NCI-H2081 treated with DMSO at 0.1 percent for 48 hours (cell line): ENCODE measurements around the gene CAMK2N1.
A peak's percentile ranks its signal among the peaks of the same experiment; 100 is the strongest.
"Not testable (repeated sequence)": the region's sequence is repeated elsewhere in the genome, so short reads cannot be mapped to it uniquely, and the experiment has no call there.

Source experiments
- DNase-seq: peaks from one replicate; lab custom pipeline; 2025; lab: John Stamatoyannopoulos, UW

CAMK2N1 gene

DNA sequence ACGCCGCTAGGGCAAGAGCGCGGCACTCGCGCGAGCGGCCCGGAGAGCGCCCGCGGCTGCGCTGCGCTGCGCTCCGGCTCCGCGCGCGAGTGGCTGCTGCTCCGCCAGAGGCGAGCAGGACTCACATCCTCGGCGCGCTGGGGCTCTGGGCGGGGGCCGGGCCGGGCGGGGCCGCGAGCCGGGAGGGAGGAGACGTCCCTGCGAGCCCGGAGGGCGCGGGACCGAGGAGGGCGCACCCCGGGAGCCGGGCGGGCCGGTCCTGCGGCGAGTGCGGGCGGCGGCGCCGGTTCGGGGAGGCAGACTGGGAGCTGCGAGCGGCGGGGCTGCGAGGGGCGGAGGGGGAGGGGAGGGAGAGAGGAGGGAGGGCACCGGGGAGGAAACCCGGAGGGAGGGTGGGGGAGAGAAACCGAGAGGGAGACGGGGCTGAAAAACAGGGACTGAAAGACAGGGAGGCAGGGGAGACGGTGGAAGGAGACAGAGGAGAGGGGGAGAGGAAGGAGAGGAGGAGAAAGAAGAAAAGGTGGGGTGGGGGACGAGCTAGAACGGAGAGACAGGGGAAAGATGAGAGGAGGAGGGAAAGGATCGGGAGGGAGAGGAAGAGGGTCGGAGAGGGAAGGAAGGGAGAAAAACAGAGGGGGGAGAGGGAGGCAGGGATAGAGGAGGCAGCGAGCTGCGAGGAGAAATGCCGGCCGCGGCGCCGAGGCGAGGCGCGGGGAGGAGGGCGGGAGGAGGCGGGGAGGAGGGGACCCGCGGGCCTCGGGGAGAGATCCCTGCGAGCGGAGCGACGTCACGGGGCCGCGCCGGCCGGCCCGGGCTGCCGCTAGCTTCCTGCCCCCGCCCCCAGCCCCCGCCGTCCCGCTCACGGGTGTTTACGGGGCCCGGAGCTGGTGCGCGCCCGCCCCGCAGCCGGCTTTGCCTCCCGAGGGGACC, at the start of gene CAMK2N1:
Gene CAMK2N1, minus strand, starts transcription at position 684 of the 930 bp plus-strand sequence. CDS start 831 bp downstream, outside the sequence.
- DNase-seq = no peak

GRCh38 chr1:20534659-20535417, 48.8 kb upstream of the CAMK2N1 start:
- DNase-seq = no peak

DNA sequence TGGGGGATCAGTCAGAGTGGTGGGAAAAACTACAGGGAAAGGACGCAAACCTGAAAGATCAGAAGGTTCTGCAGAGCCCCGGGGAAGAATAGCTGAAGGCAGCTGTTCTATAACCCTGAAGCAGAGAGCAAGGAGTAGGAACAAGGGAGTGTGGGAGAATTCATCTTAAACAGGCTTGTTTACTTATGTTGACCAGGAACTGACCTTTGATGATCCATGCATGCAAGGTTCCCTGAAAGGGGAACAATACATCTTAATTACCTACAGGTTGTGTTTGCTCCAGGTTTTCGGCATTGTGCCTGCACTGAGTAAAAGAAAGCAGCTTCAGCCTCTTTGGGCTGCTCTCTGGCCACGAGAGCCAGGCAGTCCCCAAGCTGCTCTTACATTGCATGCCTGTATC, 47.6 kb upstream of the CAMK2N1 start:
- DNase-seq = no peak

DNA sequence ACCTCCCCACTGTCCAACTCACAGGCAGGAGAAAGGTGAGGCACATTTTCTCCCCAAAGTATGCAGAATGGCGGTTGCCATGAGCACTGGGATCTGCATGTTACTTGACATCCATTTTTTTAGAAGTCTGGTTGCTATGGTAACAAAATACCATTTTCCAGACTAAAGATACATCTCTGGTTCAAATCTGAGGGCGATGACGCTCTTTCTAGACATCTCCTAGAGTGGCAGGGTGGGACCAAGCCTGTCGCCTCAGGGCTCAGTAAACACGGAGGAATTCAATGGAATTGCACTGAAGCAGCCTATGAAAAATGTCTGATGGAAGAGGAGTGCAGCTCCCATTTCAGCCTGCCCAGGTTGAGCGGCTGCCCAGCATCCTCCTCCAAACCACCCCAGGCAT, 44.9 kb upstream of the CAMK2N1 start:
- DNase-seq = no peak

DNA sequence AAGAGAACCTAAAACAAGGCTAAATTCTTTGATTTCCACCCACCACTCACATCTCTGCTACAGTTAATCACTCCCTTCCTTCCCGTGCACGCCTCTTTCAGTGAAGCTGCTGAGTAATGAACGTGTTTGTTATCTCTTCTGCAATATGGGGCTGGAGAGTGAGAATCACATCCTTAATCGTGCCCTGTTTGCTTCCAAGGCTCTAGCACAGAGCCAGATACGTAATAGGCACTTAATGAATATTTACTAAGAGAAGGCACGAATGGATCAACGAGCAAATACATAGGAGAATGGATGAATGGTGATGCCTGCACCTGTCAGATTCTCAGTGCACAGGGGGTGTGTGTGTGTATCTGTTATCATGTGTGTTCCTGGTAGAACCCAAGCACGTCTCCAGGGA, 44.3 kb upstream of the CAMK2N1 start:
- no peak for DNase-seq

GRCh38 chr1:20528221-20528620, 42.2 kb upstream of the CAMK2N1 start:
- DNase-seq = no peak

DNA sequence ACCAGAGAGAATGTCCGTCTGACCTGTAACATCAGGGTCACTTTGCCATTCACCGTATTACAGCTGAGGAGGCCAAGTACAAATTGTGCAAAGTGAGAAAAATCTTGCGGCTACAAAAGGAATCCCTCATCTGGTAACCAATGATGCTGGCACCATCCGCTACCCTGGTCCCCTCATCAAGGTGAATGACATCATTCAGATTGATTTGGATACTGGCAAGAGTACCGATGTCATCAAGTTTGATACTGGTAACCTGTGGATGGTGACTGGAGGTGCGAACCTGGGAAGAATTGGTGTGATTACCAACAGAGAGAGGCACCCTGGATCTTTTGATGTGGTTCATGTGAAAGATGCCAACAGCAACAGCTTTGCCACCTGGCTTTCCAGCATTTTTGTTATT, 40.3 kb upstream of the CAMK2N1 start:
- DNase-seq = no peak

DNA sequence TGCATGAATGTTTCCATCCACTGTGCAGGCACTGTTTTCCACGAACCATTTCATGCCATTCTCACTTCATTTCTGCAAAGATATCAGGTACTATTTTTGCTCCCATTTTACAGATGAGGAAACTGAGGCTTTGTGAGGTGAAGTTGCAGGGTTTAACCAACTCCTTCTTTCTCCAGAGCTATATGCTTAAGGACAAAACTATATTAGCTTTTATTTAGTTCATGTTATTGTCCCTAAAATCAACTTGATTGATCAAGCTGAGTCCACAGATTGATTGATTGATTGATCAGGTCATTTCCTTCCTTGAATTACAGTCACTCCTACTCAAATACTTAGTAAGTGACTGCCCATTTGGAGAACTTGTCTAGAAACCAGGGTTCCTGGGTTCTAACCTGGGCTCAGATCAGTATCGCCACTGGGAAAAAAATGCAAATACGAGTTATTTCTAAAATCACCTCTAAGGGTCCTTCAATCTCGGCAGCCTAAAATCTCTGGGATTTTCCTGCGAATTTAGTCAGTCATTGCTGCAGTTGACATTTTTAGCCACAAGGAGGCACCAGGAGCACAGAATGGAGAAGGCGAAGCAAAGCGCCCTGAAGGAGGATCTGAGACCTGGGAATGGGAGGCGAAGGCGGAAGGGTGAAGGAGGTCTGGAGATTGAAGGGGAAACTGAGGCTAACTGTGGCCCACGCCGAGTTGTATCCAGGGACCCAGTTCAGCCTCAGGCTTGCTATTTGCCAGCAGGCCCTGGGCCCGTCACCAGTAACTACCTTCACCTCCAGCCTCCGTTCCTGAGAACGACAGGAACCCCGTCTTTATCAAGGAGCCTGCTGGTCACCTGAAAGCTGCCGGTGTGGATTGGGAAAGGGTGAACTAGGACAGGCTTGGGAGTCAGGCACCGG, 36.2 kb upstream of the CAMK2N1 start:
- DNase-seq = peak; percentile 6

GRCh38 chr1:20519609-20520262, 33.7 kb upstream of the CAMK2N1 start:
- not testable (repeated sequence) for DNase-seq

- no peak for DNase-seq
These were observed 25.8 kb upstream of the CAMK2N1 start for GRCh38 chr1:20511518-20512428.

DNA sequence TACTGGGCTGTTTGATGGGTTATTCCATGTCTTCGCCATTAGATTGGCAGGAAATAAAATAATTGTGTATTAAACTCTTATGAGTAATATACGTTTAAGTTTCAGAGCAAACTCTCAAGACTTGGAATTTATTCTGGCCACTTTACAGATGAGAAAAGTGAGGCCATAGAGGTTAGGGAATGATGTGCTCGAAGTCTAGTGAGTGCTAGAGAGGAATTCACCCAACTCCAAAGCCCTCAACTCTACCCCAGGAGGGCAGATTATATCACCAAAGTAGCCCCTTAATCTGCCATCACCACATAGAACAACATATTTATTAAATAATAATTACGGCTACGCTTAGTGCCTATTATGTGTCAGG, 22.4 kb upstream of the CAMK2N1 start:
- no peak for DNase-seq

- DNase-seq = peak; percentile 59
These were observed 21.8 kb upstream of the CAMK2N1 start, which contains the start of gene MUL1 for GRCh38 chr1:20507564-20508410. Gene MUL1, minus strand, starts transcription at chr1:20508151. Its CDS starts 127 bp downstream, at chr1:20508024.

GRCh38 chr1:20507248-20507563, 21.2 kb upstream of the CAMK2N1 start:
- no peak for DNase-seq

DNA sequence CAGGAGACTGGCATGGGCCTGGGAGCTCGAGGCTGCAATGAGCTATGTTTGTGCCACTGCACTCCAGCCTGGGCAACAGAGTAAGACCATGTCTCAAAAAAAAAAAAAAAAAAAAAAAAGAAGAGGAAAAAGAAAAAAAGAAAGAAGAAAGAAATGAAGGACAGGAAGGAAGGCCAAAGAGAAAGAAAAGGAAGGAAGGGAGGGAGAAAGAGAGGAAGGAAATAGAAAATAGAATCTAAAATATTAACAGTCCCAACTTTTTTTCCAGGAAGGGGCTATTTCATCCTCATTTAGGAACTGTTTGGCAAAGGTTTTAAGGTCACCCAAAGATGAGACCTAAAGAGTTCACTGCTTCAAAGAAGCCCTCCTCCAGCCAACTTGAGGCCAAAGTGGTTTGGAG, 19.5 kb upstream of the CAMK2N1 start:
- DNase-seq = no peak

DNA sequence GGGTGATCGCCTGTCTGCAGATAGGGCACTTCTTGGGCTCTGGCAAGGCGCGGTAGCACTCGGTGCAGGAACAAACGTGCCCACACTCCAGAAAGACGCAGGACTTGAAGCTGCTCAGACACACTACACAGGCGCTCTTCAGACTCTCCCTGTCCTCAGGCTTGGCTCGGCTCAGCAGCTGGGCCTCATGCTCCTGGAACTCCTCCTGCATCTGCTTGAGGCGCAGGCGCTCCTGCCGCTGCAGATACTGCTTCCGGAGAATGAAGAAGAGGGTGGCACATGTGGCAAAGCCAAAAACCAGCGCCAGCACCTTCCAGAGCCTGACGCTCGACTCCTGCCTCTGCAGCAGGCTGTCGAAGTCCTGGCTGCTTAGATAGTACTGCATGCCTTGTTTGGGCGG, 14.7 kb upstream of the CAMK2N1 start:
- DNase-seq = no peak

GRCh38 chr1:20499718-20500117, 13.7 kb upstream of the CAMK2N1 start:
- no peak for DNase-seq

DNA sequence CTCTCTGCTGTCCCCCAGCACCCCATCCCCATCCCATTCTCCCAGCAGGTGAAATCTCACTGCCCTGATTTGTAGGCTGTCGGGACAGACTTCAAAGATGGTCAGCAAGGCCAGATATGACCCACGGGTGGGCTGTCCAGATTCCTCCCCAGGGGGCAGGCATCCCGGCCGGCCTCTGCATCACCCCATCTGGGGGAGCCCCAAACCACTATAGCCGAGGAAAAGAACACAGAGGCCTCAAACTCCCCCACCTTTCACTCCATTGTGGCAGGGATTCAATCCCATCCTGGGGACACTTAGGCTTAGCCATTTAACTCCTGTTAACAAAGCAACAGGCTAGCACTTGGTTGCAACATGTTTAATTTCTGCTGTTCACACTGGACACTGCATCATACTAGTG, 13.1 kb upstream of the CAMK2N1 start:
- no peak for DNase-seq

DNA sequence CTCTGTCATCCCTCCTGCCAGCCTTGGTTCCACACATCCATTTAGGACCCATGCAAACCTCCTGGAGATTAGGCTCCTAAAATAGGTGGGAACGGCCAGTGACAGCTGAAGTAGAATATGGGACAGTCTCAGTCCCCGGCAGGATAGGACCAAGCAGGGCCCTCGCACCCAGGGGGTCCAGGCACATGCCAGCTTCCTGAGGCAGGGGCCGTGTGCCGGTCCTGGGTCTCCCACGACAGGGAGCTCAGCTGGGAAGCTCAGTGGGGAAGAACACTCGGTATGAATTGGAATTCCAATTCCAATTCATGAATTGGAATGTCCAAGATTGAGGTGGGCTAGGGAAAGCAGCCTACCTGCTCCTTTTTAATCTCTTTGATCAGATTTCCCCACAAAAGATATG, 12.1 kb upstream of the CAMK2N1 start:
- no peak for DNase-seq

- no peak for DNase-seq
These were observed 11.5 kb upstream of the CAMK2N1 start for GRCh38 chr1:20497506-20497905.
